Dermis blood vessel endothelial cell (primary cell): ENCODE results near the gene CCL23. TPM values are rescaled to one million over a fixed set of nuclear protein-coding genes. Genes with fewer than 3 reads are reported as not detected.
"Not testable (repeated sequence)": the region's sequence is repeated elsewhere in the genome, so short reads cannot be mapped to it uniquely, and the experiment has no call there.

ENCODE experiments used
- DNase-seq: peaks from one replicate; pipeline ENCODE4 v3.0.0; 2010
- total RNA-seq: library from RNA; depleted of rRNA; stranded (reverse); fragments of >200 nt; gene quantifications from 2 replicates; pipeline ENCODE4 v1.2.3, GENCODE V29; 2014

Gene CCL23
- total RNA-seq, 1 donor from 2014 or later, result 2.2 TPM

DNA sequence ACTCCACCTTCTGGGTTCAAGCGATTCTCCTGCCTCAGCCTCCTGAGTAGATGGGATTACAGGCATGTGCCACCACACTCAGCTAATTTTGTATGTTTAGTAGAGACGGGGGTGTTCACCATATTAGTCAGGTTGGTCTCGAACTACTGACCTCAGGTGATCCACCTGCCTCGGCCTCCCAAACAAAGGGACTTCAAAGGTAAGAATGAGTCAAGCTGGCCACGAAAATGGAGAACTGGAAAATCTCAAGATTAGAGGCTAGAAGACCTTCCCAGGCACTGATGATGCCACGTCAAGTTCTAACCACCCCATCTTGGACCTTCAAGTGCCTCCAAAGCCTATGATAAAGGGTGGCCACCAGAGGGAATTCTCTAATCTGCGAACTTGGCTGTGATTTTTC is 15.1 kb downstream of the CCL23 start:
- no peak for DNase-seq

DNA sequence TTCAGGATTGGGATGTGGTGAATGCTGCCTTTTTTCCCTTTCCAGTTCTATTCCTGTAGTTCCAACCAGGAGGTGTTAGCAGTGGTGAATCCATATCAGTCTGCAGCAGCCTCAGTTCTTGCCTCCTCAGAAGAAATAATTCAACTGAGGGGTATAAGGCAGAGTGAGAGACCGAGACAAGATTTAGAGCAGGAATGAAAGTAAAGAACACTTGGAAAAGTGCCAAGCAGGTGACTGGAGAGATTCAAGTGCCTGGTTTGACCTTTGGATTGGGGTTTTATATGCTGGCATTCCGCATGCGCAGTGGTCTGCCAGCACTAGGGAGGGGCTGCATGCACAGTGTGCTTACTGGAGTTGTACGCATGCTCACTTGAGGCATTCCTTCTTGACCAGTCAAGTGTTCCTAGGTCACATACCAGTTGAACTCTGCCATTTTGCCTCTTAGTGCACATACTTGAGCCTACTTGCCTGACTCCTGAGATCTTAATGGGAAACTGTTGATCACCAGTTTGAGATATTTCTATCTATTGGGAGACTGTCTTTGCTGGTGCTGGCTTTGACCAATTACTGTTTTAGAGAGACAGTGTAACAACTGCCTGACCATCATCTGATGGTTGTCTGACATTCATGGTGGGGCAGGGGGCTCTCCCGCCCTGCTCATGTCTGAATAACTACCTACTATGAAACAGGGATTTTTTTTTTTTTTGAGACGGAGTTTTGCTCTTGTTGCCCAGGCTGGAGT is 15.7 kb downstream of the CCL23 start:
- no peak for DNase-seq

DNA sequence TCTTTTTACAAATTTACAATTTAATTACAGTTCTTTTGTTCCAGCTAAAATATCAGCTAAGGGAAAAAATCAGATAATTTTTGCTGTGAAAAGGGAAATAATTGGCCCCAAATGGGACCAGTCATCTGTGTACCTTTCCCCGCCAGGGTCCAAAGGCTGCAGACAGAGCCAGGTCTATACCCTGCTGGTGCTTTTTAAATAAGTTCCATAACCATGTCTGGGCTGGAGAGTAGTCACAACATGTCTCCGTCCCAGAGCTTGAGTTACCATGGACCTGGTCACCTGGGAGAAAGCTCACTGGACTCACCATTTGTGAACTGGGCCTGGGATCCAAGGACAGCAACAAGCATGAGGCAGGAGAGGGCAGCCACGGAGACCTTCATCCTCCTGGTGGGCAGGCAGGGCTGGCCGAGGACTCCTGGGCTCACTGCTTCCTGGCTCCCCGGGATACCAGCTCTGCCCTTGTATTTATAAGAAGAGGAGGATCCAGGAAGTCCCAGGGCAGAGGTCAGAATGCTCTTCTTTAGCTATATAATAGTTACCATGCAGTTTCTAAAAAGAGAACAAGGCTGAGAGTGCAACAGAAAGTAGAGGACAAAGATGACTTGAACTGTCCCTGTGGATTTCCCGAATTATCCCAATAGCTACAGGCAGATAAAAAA is 16.5 kb downstream of the CCL23 start, which contains the start of gene CCL15:
TSS of gene CCL15 (minus strand) at position 444 of the 662 bp plus-strand sequence. CDS start at position 383, 61 bp downstream.
- DNase-seq, result no peak

DNA sequence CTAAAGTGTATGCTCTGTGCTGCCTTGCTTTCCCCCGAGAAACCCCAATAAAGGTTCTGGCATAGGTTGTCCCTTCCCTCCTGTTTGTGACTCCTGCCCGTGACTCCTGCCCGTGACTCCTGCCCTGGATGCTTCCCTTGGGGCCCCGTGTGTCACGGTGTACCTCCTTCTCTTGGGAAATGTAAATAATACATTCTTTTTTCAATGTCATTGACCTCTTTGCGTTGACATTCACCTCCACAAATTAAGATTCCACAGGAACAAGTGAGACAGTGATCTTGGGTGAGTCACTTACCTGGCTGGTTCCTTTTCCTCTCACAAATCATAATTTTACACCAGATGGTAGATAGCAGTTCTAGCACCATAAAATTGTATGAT is 17.1 kb downstream of the CCL23 start:
- no peak for DNase-seq

DNA sequence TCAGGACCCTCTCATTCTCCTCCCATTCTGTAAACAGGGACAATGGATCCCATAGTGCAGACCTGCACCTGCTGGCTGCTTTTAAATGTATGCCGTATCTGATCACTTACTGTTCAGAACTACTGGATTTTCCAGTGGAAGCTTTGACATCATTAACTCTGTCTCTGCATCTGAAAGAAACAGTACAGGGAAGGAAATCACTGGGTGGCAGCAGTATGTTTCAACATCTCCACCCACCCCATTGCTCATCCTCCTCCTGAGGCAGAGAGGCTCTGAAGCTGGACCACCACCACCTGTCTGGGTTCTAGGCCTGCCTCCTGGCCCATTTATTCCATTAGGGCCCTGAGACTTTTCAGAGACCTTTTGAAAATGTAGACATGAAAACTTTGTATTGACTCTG is 19.0 kb downstream of the CCL23 start:
- DNase-seq, result no peak

DNA sequence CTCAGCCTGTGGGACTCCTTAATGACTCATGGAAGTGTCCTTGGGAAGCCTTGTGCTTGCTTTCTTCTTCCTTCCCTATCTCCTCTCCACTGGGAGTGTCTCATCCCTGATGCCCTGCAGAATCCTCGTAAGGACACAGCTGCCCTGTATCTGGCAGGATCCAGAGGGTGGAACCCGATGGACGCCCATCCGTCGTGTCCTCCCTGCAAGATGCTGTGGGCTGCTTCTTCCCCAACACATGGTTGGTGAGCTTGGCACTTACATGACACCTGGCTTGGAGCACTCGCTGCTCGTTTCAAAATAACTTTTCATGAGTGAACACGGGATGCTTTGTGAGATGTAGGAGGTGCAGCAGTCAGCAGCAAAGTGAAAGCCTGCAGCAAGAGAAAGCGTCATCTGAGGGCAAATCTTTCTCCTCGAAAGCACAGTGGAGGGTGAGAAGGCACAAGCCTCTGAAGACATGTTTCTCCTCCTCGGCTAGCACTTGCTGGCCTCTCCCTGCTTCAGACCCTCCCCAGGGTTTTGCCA is 19.7 kb downstream of the CCL23 start:
- no peak for DNase-seq

DNA sequence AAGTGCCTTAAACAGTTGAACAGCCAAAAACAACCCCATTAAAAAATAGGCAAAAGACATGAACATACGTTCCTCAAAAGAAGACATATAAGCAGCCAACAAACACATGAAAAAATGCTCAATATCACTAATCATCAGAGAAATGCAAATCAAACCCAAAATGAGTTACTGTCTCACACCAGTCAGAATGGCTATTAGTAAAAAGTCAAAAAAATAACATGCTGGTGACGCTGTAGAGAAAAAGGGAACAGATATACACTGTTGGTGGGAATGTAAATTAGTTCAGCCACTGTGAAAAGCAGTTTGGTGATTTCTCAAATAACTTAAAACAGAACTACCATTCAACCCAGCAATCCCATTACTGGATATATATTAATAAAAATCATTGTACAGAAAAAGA is 22.4 kb downstream of the CCL23 start:
- not testable (repeated sequence) for DNase-seq

DNA sequence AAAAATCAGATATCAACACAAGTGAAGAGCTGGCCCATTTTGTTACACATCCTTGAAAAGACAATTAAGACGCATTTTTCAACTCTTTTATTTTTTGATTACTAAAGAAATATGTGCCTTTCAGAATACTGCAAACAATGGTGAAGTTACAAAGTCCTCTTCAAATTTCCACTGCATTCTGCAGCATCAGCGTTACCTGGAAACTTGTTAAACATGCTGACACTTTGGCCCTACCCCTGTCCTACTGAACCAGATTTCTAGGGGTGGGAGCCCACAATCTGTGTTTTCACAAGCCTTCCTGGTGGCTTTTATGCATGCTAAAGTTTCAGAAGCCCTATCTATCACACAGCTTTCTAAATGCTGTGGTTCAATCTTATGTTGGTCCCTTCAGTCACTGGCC is 26.7 kb downstream of the CCL23 start:
- no peak for DNase-seq

DNA sequence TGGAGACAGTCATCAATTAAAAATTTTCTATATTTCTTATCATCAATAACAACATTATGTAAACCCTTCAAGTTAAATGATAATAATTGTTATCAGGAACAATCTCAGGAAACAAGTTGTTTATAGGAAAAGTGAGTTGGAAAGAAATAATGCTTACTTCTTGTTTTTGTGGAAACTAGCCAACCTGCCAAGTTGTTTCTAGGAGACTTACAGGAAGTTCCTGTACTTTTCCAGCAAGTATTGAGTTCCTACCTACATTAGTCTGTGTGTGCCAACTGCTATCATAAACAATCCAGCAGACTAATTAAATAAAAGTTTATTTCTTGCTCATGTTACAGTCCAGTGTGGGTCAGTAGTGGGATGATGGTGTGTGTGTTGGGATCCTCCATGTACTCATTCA is 29.6 kb downstream of the CCL23 start:
- DNase-seq, result peak; percentile 83

DNA sequence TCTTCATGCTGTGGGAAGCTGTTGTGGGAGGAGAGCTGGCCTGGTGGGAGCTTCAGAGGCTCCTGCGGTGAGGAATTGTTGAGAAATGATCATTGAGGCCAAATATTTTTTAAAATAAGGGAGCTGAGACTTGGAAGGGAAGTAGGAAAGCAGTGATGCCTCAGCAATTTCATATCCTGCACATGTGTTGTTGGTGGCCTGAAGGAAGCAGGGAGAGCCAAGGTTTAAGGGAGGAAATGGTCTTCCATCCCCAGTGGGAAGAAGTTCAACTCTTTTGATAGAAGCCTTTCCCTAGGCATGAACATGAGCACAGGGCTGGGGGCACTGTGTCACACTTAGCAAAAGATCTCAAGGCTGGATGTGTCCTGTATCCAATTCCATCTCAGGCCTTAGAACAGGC is 31.1 kb downstream of the CCL23 start, which contains the start of gene CCL14:
TSS of gene CCL14 (minus strand) at position 87 of the 400 bp plus-strand sequence. CDS start at position 7, 80 bp downstream.
- peak; percentile 58 for DNase-seq

DNA sequence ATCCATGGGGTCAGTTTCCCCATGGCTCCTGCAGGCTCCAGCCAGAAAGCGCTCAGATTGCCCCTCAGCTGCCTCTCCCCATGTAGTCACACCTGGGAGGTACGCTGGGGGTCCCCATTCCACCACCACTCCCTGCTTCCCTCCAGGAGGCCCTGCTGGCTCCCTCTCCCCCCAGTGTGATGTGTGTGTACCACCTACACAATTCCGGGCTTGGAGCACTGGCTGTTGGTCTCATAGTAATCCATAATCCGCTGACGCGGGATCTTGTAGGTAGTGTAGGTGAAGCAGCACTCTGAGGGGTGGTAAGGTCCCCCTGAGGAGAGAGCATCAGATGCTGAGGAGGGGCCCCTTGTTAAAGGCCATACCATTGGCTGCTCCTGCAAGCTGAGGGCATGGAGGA is 33.6 kb downstream of the CCL23 start:
- no peak for DNase-seq

DNA sequence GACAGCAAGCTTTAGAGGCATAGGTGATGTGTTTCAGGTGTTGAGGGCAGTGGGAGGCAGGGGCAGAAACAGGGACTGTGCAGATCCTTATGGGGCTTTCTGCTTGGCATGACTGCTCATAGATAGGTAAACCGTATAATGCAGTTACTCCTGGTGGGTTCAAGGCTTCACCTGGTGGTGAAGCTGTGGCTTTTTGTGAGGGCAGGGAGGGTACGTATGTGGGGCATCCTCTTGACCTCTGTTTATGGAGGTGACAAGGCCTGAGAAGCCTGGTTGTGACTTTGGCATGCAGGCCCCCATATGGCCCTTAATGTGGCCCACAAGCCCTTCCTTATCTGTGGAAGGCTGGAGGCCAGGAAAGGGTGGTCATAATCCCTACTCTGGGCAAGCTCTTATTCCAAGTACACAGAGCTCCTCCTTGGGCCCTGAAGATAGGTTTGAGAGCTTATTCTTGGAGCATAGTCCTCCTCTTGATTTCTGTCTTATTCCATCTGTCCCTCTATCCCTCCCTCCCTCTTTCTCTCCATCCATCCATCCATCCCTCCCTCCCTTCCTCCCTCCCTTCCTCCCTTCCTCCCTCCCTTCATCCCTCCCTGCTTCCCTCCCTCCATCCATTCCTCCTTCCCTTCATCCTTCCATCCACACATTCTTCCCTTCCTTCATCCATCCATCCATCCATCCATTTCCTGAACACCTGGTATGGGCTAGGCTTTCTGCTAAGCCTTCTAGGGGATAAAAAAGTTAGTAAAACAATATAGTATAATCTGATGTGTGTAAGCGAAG is 35.2 kb downstream of the CCL23 start:
- no peak for DNase-seq

DNA sequence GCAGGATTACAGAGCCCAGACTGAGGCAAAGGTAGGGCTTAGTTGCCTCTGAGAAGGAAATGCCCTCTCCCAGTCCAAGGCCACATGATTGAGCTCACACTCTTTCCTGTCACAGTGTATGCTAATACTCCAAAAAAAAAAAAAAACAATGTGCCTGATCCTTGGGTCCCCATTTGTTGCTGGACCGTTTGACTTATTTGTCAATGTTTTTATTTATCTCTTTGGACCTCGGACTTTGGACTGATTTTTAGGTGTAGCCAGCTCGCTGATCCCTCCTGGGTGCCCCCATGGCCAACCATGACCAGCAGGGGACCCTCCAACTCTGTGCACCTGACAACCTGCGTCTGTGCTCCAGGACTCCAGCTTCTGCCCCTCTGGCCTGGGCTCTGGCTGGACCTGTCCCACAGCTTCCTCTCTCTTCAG is 35.9 kb downstream of the CCL23 start:
- DNase-seq, result no peak

DNA sequence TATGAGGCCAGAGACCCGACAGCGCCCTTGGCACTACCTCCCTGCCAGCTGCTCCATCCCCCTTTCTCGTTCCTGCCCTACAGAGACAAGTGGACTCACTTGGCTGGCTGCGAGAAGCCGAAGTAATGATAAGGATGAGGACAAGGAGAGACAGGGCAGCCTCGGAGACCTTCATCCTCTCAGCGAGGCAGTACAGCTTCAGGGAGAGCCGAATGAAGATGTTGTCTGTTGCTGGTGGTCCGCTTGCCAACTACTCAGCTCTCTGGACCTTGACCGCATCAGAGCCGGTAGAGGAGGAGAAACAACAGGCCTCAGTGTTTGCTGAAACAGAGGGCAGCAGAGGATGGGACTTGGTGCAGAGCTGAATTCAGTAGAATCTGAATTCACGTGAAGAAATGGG is 36.5 kb downstream of the CCL23 start, which contains the start of gene CCL16:
TSS of gene CCL16 (minus strand) at position 252 of the 400 bp plus-strand sequence. CDS start at position 175, 77 bp downstream.
- DNase-seq, result no peak

DNA sequence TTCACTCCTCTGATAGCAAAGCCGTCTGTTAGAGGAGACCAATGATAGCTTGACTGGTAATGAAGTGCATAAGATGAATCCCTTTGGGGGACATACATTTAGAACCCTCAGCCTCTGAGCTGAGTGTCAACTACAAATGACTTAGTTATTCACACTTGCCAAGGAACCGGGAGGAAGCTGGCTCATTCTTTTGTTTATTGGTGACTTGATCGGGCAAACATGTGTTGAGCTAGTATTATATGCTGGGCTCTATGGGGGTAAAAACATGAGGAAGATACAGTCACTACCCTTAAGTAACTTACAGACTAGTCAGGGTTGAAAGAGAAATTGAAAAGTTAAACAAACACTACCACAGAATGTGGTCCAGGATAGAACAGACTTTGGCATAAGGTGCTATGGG is 39.4 kb downstream of the CCL23 start:
- DNase-seq, result peak; percentile 33

DNA sequence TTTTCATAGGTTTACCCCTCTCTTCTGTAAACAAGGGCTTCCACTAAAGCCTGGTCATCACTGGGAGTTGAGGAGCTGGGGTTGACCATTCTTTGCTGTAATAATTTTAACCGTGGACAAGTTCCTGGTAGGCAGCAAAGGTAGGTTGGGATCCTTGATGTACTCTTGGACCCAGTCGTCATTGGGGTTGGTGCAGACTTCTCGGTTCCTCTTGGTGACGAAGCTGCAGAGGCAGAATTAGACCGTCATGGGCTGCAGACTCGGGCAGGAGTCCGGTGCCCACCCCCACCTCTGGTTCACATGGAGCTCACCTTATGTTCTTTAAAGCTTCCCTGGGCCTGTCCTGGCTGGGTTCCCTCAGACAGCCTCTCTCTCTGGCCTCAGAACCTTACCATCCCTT is 40.3 kb downstream of the CCL23 start:
- DNase-seq, result no peak

DNA sequence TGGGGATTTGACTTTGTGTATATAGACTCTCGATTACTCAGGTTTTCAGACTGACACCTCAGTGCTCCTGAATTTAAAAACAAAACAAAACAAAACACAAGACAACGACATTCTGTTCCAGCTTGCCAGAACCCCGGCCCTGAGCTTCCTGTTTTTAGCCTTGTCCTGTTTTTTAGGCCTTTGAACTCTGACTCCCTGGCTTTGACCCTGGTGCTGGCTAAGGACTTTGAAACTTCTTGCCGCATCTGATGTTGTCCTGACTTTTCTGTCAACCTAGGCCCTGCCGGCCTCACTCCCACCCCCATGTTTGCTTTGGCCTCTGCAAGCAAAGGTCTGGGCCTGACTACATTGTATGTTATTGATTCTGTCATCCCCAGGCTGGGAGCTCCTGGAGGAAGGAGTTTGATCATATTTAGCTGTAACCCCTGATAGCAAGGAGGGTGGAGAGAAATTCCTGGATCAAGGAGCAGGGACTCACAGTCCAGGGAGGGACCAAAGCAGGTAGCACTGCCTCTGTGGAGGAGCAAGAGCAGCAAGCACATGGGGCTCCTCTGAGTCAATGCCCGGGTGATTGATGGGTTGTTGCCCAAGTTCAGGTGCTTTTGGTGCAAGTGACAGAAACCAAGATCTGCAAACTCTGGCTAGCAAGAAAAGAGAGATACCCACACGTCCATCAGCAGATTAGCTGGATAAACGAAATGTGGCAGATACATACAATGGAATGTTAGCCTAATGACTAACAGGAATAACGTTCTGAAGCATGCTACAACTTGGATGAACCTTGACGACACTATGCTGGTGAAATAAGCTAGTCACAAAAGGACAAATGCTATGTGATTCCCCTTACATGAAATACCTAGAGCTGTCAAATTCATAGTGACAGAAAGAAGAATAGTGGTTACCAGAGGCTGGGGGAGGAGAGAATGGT is 44.2 kb downstream of the CCL23 start:
- DNase-seq, result peak; percentile 50

DNA sequence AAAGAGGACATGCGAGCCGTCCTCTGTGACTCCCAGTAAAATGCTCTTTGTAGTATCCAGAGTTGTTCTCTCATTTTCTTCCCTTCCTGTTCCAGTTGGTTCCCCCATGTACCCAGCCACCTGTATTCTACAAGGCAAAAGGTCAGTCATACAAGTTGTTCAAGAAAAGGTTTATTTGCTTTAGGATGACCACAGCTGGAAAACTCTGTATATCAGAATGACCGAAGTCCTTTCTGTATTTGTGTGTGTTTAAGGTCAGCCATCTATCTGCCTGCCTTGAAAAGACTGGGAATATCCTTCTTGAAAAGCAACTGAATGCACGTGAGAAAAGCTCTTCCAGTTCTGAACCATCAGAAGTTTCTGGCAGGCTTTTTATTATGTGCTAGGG is 44.8 kb downstream of the CCL23 start:
- no peak for DNase-seq

DNA sequence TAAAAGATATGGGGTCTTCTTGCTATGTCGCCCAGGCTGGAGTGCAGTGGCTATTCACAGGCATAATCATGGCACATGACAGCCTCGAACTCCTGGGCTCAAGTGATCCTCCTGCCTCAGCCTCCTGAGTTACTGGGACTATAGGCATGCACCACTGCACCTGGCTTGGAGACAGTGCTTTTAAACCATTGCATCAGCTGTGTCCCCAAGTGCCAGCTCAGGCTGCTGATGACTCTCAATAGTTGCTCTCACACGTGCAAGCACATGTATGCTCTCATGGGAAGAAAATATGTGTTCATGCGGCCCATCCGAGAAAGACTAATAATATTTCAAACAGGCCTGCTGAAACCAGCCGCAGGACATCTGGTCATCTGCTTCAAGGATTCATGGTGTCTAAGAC is 45.2 kb downstream of the CCL23 start:
- DNase-seq, result no peak

DNA sequence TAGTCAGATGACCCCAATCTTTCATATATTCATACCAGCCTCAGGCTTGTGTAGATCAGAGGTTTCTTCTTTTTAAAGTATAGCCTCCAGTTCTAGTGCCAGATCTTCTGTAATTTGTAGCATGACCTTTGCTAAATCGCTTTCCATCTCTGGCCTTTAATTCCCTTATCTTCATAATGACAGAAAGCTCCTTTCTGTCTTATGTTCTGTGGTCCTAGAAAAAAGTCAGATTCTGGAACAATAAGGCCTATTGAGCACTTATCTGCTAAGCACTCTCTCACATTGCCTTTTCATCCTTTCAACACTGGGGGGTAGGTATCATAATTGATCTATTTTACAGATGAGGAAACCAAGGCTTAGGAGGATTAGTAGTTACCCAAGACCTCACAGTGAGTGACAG is 45.7 kb downstream of the CCL23 start:
- DNase-seq, result no peak

DNA sequence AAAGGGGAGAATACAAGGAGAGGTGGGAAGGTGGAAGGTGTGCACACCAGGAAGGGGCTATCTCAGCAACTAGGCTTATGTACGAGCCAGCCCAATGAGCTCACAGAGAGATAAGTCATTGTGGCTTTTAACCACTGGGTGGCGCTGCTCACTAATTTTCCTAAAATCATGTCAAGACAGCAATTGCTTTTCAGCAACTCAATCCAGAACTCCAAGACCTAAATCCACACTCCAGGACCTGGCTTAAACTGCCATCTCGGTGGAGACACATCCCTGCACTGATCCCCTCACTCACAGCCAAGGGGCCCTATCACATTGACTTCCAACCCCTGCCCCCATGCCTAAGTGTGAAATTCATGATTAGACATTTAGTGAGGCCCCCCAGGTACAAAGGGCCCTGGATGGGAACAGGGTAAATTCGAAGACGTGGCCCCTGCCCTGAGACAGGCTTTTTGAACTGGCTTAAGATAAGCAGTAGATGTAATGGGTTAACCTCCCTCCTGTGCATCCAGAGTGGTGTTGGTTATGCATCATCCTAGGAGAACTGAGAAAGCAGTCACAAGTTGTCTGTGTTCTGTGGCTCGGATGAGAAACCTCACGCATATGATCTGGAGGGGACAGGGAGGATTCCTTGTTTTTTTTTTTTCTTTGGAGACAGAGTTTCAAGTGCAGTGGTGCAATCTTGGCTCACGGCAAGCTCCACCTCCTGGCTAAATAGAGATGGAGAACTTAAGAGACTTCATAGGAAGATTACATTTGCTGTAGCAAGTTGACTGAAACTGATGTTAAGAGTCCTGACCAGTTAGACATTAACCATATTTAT is 48.0 kb downstream of the CCL23 start:
- DNase-seq, result peak; percentile 92
